Activated CD4-positive, alpha-beta T cell treated with anti-CD3 and anti-CD28 coated beads for 36 hours (primary cell): ENCODE results near the gene CD207. TPM values are rescaled to one million over a fixed set of nuclear protein-coding genes. Genes with fewer than 3 reads are reported as not detected.

Experiments used
- ATAC-seq: fragments of 200-7000 bp; cut with Tn5 transposase; one replicate; pipeline ENCODE4 v1.10.0; 2021; ENCODE audit warnings: mild to moderate bottlenecking, moderate library complexity
- CTCF ChIA-PET: fragments of 350-600 bp; sonication (Branson Sonifier 250); formaldehyde crosslinking; loops from one replicate; lab custom pipeline; 2021; ENCODE audit warnings: antibody characterized with exemption; lab: Charles Lee
- POLR2A ChIA-PET: fragments of 350-600 bp; sonication (Branson Sonifier 250); formaldehyde crosslinking; loops from one replicate; lab custom pipeline; 2021; ENCODE audit warnings: antibody characterized with exemption, inconsistent platforms; lab: Charles Lee
- DNase-seq: peaks from one replicate; pipeline ENCODE4 v3.0.0-alpha.2; 2020
- H3K27ac Mint-ChIP-seq: one replicate; pipeline ENCODE4 v1.8.0; 2021; ENCODE audit warnings: mixed read lengths
- H3K27me3 Mint-ChIP-seq: one replicate; pipeline ENCODE4 v1.8.0; 2021; ENCODE audit warnings: mixed read lengths
- H3K36me3 Mint-ChIP-seq: one replicate; pipeline ENCODE4 v1.8.0; 2021; ENCODE audit warnings: low read depth, mixed read lengths
- H3K4me1 Mint-ChIP-seq: one replicate; pipeline ENCODE4 v1.8.0; 2021; ENCODE audit warnings: mixed read lengths
- H3K4me3 Mint-ChIP-seq: one replicate; pipeline ENCODE4 v1.8.0; 2021; ENCODE audit warnings: mild to moderate bottlenecking, moderate library complexity, mixed read lengths
- H3K9me3 Mint-ChIP-seq: one replicate; pipeline ENCODE4 v1.8.0; 2021; ENCODE audit warnings: low read depth, mixed read lengths
- intact Hi-C, 2 experiments: fragments of 100-400 bp; cut with DNase I in 1 of 2; cut with micrococcal nuclease in 1 of 2; formaldehyde crosslinking; loops; one replicate each; pipeline versions ENCODE4 v1.14.2 to v1.15.1; 2022 to 2024; cut with DNase I, micrococcal nuclease
- total RNA-seq, 2 experiments: library from RNA; stranded (reverse); gene quantifications; one replicate each; pipeline ENCODE4 v1.2.3, GENCODE V29; 2021

Gene CD207
- total RNA-seq, 2 experiments from 2014 or later, result not detected

DNA sequence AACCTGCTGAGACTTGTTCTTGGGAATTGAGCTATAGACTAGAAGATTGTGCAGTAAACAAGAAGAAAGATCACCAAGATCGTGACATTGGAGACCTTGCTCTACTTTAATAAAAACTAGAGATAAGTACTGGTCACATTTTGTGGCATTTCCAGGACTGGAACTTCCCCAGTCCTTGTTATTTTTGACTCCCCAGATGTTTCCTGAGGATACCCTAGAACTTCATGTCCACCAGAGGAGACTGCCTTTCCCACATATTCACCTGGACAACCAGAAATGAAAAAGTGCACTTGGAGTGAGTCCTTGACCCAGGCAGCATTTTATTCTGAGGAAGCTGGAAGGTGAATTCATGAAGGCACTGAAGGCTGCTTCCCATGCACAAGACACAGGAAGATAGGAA lies 5.7 kb downstream of the CD207 start:
- CTCF ChIA-PET, result interaction anchor here (0.6 to 2.0 kb wide), 4 partner anchors 33 to 51 kb away, joined by 3 to 5 read pairs (median 4); no protein-coding TSS in a partner anchor
- H3K27ac Mint-ChIP-seq, result no peak overlapping the region
- no peaks in the 10 kb centered on the region for H3K9me3 Mint-ChIP-seq
- no peaks in the 10 kb centered on the region for H3K36me3 Mint-ChIP-seq
- DNase-seq (no peak), ATAC-seq (no peak)
- H3K4me1 Mint-ChIP-seq, result peaks cover 17% of the 10 kb centered on the region
- intact Hi-C loops, result no loop called here
- POLR2A ChIA-PET, result no interaction called here
- H3K4me3 Mint-ChIP-seq, result no peak overlapping the region
- H3K27me3 Mint-ChIP-seq, result no peaks in the 10 kb centered on the region

DNA sequence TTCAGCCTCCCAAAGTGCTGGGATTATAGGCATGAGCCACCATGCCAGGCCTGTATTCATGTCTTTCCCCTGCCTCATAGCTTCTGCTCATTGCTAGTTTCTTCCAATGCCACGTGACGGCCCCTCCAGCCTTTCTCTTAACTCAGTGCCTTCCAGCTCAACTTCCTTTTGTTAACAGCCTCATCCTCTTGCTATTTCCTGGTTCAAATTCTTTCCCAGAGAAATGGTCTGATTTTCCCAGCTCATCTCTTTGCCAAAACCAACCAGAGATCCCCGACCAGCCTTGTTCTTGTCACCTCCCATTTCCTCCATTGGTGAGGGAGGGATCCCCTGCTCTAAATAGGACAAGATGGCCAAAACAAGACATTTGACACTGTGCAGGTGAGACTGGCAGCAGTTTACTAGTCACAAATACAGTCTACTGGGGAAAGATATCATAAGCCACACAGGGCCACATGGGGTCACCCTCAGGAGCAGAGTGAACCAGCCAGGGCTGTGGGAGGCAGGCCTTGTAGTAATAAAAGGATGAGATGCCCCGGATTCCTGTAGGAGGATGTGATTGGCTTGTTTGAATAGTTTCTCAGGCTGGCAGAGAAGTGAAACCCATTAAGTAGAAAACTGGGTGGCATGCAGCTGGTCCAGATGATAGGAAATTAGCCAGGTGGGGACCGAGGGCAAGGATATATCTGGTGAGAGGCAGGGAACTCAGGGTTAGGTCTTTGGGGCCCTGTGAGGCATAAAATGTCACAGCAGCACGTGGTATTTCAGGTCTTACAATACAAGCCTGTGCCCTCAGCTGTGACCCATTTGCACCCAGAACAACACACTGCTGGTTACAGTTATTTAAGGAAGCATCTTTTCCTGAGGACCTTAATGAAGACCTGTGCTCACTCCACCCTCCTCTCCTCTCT lies 6.4 kb downstream of the CD207 start:
- CTCF ChIA-PET, result interaction anchor here (0.6 to 1.6 kb wide), 4 partner anchors 34 to 156 kb away, joined by 3 to 5 read pairs (median 4); no protein-coding TSS in a partner anchor
- no peak for DNase-seq
- no peak for ATAC-seq
- intact Hi-C loops, result no loop called here
- POLR2A ChIA-PET, result no interaction called here
- Mint-ChIP-seq H3K27me3 (no peaks in the 10 kb centered on the region), H3K4me1 (peaks cover 17% of the 10 kb centered on the region), H3K9me3 (no peaks in the 10 kb centered on the region), H3K4me3 (no peak overlapping the region), H3K27ac (peak overlapping the region; percentile 53), H3K36me3 (no peaks in the 10 kb centered on the region)

DNA sequence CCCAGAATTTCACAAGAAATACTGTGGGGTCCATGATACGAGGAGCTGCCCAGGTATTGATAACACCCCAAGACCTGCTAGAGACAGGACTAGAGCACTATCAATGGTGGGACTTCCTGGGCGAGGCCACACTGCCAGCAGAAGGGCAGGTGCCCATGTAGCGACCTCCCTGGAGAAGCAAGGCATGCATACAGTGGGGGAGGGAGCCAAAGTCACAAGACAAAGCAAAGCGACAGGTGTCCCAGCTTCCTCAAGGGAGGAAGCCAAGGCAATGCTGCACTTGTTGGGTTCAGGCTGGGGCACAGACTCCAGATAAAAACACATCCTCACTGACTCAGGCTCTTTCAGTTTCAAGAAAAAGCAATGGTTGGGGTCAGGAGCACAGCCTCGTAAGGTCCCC lies 7.5 kb downstream of the CD207 start:
- Mint-ChIP-seq H3K36me3 (no peaks in the 10 kb centered on the region), H3K27ac (no peak overlapping the region), H3K4me1 (peaks cover 17% of the 10 kb centered on the region), H3K27me3 (no peaks in the 10 kb centered on the region), H3K4me3 (no peak overlapping the region), H3K9me3 (no peaks in the 10 kb centered on the region)
- ChIA-PET CTCF (interaction anchor here (1.3 kb wide), 1 partner anchor 157 kb away, joined by 5 read pairs; no protein-coding TSS in a partner anchor), POLR2A (no interaction called here)
- DNase-seq (no peak), ATAC-seq (no peak)
- intact Hi-C loops, result no loop called here

DNA sequence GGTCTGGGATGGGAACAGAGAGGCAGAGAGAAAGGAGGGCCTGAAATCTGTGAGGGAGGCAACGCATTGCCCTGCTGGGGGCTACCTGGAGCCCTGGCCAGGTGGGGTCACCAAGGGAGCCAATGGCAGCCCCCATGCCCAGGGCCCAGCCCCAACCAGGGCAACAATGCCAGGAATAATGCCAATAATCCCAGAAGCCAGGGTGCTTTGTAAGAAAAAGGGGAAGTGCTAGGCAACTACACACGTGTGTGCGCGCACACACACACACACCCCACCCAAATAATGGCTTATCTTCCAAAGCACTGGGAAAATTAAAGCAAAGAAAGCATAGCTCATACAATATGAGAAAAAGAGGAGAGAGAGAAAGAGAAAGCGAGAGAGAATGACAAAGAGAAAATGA lies 8.2 kb downstream of the CD207 start:
- intact Hi-C loops, result no loop called here
- ChIA-PET CTCF (interaction anchor here (1.0 to 1.6 kb wide), 3 partner anchors 29 to 43 kb away, joined by 3 to 4 read pairs (median 3); no protein-coding TSS in a partner anchor), POLR2A (no interaction called here)
- no peaks in the 10 kb centered on the region for H3K36me3 Mint-ChIP-seq
- no peak for ATAC-seq
- H3K4me3 Mint-ChIP-seq, result no peak overlapping the region
- H3K9me3 Mint-ChIP-seq, result no peaks in the 10 kb centered on the region
- DNase-seq, result no peak
- no peaks in the 10 kb centered on the region for H3K27me3 Mint-ChIP-seq
- H3K27ac Mint-ChIP-seq, result peak overlapping the region; percentile 88
- peaks cover 22% of the 10 kb centered on the region for H3K4me1 Mint-ChIP-seq

DNA sequence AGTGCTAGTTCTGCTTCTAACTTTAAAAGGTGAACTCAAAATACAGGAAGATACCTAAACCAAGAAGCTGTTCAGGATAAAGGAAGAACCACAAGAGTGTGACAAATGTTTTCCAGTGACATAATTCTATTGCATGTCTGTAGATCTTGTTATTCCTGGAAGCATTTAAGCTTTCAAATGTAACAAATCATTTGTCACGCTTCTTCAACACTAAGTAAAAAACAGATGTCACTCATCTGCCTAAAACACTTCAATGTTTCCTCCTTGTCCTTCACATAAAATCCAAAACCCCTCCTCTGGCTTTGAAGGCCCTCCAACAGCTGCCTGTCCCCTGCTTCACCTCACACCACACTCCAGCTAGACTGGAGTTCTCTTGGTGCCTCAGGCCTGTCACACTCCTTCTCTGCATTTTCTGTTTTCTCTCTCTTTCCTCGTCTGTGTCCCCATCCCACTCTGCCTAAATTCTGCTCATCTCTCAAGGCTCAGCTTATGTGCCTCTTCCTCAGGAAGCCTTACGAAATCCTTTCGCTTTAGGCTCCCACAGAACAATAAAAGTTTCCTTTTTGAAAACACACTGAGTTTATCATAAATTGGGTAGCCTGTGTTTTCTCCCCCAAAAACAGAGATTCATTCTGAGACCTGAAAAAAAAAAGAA lies 8.8 kb downstream of the CD207 start:
- peak overlapping the region; percentile 88 for H3K27ac Mint-ChIP-seq
- ChIA-PET POLR2A (no interaction called here), CTCF (interaction anchor here (0.9 to 1.6 kb wide), 10 partner anchors 10 to 122 kb away, joined by 3 to 5 read pairs (median 4); no protein-coding TSS in a partner anchor)
- H3K4me1 Mint-ChIP-seq, result peaks cover 22% of the 10 kb centered on the region
- ATAC-seq (peak; percentile 72), DNase-seq (peak; percentile 24)
- intact Hi-C loops, result no loop called here
- H3K4me3 Mint-ChIP-seq, result peak overlapping the region; percentile 1
- no peaks in the 10 kb centered on the region for H3K27me3 Mint-ChIP-seq
- no peaks in the 10 kb centered on the region for H3K9me3 Mint-ChIP-seq
- no peaks in the 10 kb centered on the region for H3K36me3 Mint-ChIP-seq

DNA sequence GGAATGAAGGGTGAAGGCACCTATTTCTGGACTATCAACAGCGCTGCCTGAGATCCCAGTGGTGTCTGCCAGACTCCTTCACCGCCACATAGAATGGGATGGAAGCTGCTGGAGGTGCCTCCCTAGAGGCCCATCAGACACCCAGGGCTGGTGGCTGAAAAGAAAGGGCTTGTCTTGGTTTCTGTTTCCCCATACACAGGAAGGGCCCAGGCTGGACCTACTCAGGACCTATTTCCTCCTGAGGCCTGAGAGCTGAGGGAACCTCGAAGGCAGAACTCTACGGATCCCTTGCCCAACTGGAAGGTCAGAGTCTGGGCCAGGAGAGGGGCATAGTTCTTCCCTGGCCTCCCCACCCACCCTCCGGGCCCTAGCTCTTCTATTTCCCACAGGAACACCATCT lies 12.4 kb downstream of the CD207 start:
- CTCF ChIA-PET, result no interaction called here
- intact Hi-C loops, result no loop called here
- H3K4me3 Mint-ChIP-seq, result no peak overlapping the region

DNA sequence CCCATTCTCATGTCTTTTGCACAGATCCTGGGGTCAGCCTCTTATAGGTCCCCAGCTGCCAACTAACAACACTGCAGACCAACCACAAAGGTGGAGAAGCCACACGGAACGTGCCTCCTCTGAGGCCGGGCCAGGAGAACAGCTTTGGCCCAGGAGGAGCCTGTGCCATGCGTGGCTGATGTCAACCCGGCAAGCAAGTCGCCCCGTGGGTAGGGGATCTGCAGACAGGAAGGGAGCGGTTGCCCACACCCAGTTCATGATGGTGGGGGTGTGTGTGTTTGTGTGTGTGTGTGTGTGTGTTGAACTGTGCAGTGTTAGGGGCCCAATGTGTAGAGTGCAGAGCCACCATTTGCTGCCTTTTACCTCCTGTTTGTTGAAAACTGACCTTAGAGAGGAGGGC lies 12.8 kb downstream of the CD207 start:
- DNase-seq (no peak), ATAC-seq (no peak)
- H3K27me3 Mint-ChIP-seq, result peaks cover 7% of the 10 kb centered on the region
- H3K36me3 Mint-ChIP-seq, result no peaks in the 10 kb centered on the region
- POLR2A ChIA-PET, result no interaction called here
- intact Hi-C loops, result no loop called here
- peak overlapping the region; percentile 53 for H3K27ac Mint-ChIP-seq
- peaks cover 22% of the 10 kb centered on the region for H3K4me1 Mint-ChIP-seq
- CTCF ChIA-PET, result no interaction called here
- no peak overlapping the region for H3K4me3 Mint-ChIP-seq
- no peaks in the 10 kb centered on the region for H3K9me3 Mint-ChIP-seq

More for the DNA sequence above, 12.4 kb downstream of the CD207 start:
- Mint-ChIP-seq H3K9me3 (no peaks in the 10 kb centered on the region), H3K27me3 (peaks cover 5% of the 10 kb centered on the region), H3K4me1 (peaks cover 19% of the 10 kb centered on the region), H3K36me3 (no peaks in the 10 kb centered on the region), H3K27ac (no peak overlapping the region)
- POLR2A ChIA-PET, result no interaction called here
- DNase-seq, result no peak
- ATAC-seq, result no peak

DNA sequence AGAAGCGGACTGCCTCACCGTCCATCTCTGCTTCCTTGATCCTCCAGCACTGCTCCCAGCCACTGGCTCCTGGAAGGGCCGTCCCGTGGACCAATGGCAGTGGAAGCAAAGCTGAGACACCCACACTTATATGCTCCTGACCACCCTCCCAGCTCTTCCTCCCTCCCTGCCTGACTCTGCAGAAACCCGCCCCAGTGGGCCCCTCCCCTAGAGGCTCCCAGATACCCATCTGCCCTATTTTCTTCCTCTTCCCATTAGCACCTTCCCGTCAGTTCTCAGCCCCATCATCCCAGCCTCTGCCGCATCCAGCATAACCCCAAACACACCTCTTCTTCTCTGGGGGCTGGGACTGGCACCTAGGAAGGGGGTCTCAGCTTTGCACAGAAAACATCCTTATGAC lies 15.1 kb downstream of the CD207 start, which contains the start of gene CLEC4F:
TSS of gene CLEC4F (minus strand) at position 101 of the 400 bp plus-strand sequence. CDS start at position 25, 76 bp downstream.
- no peak for ATAC-seq

DNA sequence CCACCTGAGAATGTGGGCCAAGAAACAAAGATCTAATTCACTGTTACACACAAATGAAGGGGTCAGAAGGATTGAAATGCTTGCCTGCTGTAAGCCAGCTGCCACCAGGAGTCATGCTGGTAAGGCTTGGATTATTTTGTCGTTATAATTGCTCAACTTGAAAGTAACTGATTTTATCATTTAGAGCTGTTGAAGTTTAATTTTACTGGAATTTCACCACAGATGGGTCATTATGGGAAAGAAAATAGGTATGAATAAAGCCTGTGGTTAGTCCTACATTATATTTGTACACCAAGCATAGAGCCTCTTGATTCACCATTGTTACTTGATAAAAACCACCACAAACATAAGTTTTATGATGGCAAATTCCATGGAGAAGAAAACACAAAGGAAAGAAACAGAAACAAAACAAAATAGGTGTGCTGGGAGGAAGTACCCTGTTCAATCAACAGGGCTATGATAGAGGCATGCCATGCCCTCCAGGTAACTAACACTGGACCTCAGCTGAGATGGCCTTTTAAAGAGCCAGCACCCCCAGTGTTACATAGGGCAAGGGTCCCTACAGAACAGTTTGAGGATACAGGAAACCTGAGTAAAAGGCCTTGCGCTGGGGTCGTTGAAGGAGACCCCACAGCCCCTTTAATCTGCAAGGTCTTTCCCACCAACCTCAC lies 18.2 kb downstream of the CD207 start:
- intact Hi-C loops, result no loop called here
- Mint-ChIP-seq H3K4me1 (peaks cover 4% of the 10 kb centered on the region), H3K27me3 (peaks cover 16% of the 10 kb centered on the region), H3K9me3 (no peaks in the 10 kb centered on the region), H3K36me3 (no peaks in the 10 kb centered on the region), H3K27ac (no peak overlapping the region), H3K4me3 (no peak overlapping the region)
- ChIA-PET CTCF (interaction anchor here (0.8 to 2.3 kb wide), 4 partner anchors 9 to 157 kb away, joined by 3 to 5 read pairs (median 4); no protein-coding TSS in a partner anchor), POLR2A (no interaction called here)
- ATAC-seq (peak; percentile 71), DNase-seq (no peak)

More for the DNA sequence above, 15.1 kb downstream of the CD207 start, which contains the start of gene CLEC4F:
- Mint-ChIP-seq H3K27ac (no peak within 1 kb of the TSS), H3K9me3 (no peaks in the 10 kb centered on the region), H3K4me3 (no peak within 1 kb of the TSS), H3K36me3 (no peaks in the 10 kb centered on the region), H3K4me1 (peaks cover 9% of the 10 kb centered on the region), H3K27me3 (peaks cover 8% of the 10 kb centered on the region)
- ChIA-PET CTCF (interaction anchor here (0.6 kb wide), 1 partner anchor 10 kb away, joined by 3 read pairs; no protein-coding TSS in a partner anchor), POLR2A (no interaction called here)
- no peak for DNase-seq
- intact Hi-C loops, result no loop called here

DNA sequence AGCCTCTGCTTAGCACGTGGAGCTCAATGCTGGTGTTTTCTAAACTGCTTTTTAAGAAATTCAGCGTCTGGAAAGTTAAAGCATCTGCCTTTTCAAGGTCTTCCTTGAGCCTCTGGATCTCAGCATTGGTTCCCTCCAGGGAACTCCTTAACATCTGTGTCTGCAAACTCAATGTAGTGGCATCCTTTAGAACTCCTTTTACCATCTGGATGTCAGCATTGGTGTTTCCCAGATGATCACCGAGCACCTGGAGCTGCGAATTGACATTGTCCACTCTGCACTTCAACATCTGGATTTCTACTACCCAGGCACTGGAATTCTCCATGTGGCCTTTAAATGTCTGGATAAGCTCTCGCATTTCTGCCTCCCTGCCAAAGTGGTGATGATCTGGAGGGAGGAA lies 18.9 kb downstream of the CD207 start:
- Mint-ChIP-seq H3K4me3 (no peak overlapping the region), H3K36me3 (no peaks in the 10 kb centered on the region), H3K9me3 (no peaks in the 10 kb centered on the region), H3K27me3 (peaks cover 16% of the 10 kb centered on the region), H3K4me1 (peaks cover 4% of the 10 kb centered on the region), H3K27ac (no peak overlapping the region)
- ChIA-PET POLR2A (no interaction called here), CTCF (interaction anchor here (0.8 to 2.3 kb wide), 4 partner anchors 10 to 157 kb away, joined by 3 to 5 read pairs (median 4); no protein-coding TSS in a partner anchor)
- no peak for ATAC-seq
- intact Hi-C loops, result no loop called here
- no peak for DNase-seq
